H1 (cell line): Measurements from ENCODE around the gene ZNF805. TPM values are rescaled to one million over a fixed set of nuclear protein-coding genes. Genes with fewer than 3 reads are reported as not detected.

ENCODE experiments used
- ASH2L ChIP-seq: fragments of 200-600, 300-600 bp; sonication (generic); IDR thresholded peaks from one replicate; pipeline ENCODE4 v1.7.1; 2017; ENCODE audit warnings: low read length
- ATF2 ChIP-seq: IDR thresholded peaks from 2 replicates; pipeline ENCODE4 v1.6.1; 2012; ENCODE audit warnings: low read length, inconsistent platforms
- ATF3 ChIP-seq: IDR thresholded peaks from 2 replicates; pipeline ENCODE4 v1.6.1; 2011; ENCODE audit warnings: low read depth, mild to moderate bottlenecking, low read length; ENCODE audit not compliant: insufficient read depth
- CBX8 ChIP-seq: fragments of 300-800, 300-1000 bp; sonication (generic); IDR thresholded peaks from 2 replicates; pipeline ENCODE4 v1.7.1; 2016; ENCODE audit warnings: low read depth, low read length, borderline replicate concordance
- CHD1 ChIP-seq: IDR thresholded peaks from 2 replicates; pipeline ENCODE4 v1.6.1; 2012; ENCODE audit warnings: low read depth, low read length, improper control_type of control experiment
- CTBP2 ChIP-seq: IDR thresholded peaks from 2 replicates; pipeline ENCODE4 v1.7.0; 2011; ENCODE audit warnings: borderline replicate concordance, mild to moderate bottlenecking, moderate library complexity, mixed read lengths, low read length; ENCODE audit not compliant: insufficient read depth, insufficient read length
- EGR1 ChIP-seq: IDR thresholded peaks from 2 replicates; pipeline ENCODE4 v1.6.1; 2011; ENCODE audit warnings: low read depth, low read length, borderline replicate concordance
- JUND ChIP-seq: IDR thresholded peaks from 2 replicates; pipeline ENCODE4 v1.6.1; 2011; ENCODE audit warnings: mild to moderate bottlenecking, improper control_type of control experiment, low read length
- KDM5A ChIP-seq: fragments of 200-600 bp; IDR thresholded peaks from 2 replicates; pipeline ENCODE4 v1.7.1; 2012; ENCODE audit warnings: mild to moderate bottlenecking, low read length, inconsistent platforms, mixed read lengths
- NANOG ChIP-seq: IDR thresholded peaks from 2 replicates; pipeline ENCODE4 v1.6.1; 2011; ENCODE audit warnings: low read length, low read depth, mild to moderate bottlenecking, inconsistent platforms; ENCODE audit not compliant: insufficient read depth, poor library complexity, severe bottlenecking
- PHF8 ChIP-seq: fragments of 200-600 bp; sonication (generic); conservative IDR thresholded peaks from 2 replicates; pipeline ENCODE4 v1.7.1; 2012; ENCODE audit warnings: low read depth, mild to moderate bottlenecking, inconsistent platforms, low read length, moderate library complexity
- POLR2A ChIP-seq, 2 experiments: IDR thresholded peaks; 1 replicate in 1 of 2; 2 replicates in 1 of 2; pipeline ENCODE4 v1.6.1; 2011; ENCODE audit warnings: low read depth in 2 of 2, low read length in 2 of 2, mild to moderate bottlenecking in 2 of 2; ENCODE audit errors: control extremely low read depth in 1 of 2
- RFX5 ChIP-seq: IDR thresholded peaks from 2 replicates; pipeline ENCODE4 v1.6.1; 2011; ENCODE audit warnings: low read depth, low read length, improper control_type of control experiment, borderline replicate concordance
- RNF2 ChIP-seq: fragments of 200-900, 300-1000 bp; sonication (generic); IDR thresholded peaks from 2 replicates; pipeline ENCODE4 v1.7.1; 2016; ENCODE audit warnings: borderline replicate concordance, low read depth, mild to moderate bottlenecking, antibody characterized with exemption, low read length; ENCODE audit not compliant: poor library complexity, severe bottlenecking; ENCODE audit errors: missing control alignments
- RXRA ChIP-seq: IDR thresholded peaks from 2 replicates; pipeline ENCODE4 v1.6.1; 2011; ENCODE audit warnings: low read depth, mild to moderate bottlenecking, low read length, moderate library complexity; ENCODE audit not compliant: insufficient read depth
- SP1 ChIP-seq: IDR thresholded peaks from 2 replicates; pipeline ENCODE4 v1.6.1; 2011; ENCODE audit warnings: low read depth, low read length
- SUZ12 ChIP-seq: fragments of 200-600 bp; sonication (generic); IDR thresholded peaks from 2 replicates; pipeline ENCODE4 v1.6.1; 2012; ENCODE audit warnings: mild to moderate bottlenecking, inconsistent platforms, low read length, moderate library complexity, mixed read lengths
- TAF1 ChIP-seq: IDR thresholded peaks from 2 replicates; pipeline ENCODE4 v1.6.1; 2011; ENCODE audit warnings: mild to moderate bottlenecking, low read depth, low read length
- TEAD4 ChIP-seq: IDR thresholded peaks from 2 replicates; pipeline ENCODE4 v1.6.1; 2012; ENCODE audit warnings: low read depth, low read length, inconsistent platforms, mixed read lengths
- polyA plus RNA-seq, 7 experiments: library from polyadenylated mRNA; depleted of rRNA in 3 of 7; stranded (reverse) in 5 of 7; unstranded in 2 of 7; fragments of >200 nt in 5 of 7; fragments of 200-250 nt in 2 of 7; gene quantifications; 1 replicate in 5 of 7; 2 replicates in 1 of 7; 4 replicates in 1 of 7; pipeline versions ENCODE4 v1.2.1 to v1.2.3, GENCODE V29; 2011 to 2013; ENCODE audit warnings: missing spikeins in 2 of 7, mixed read lengths in 2 of 7
- total RNA-seq: library from RNA; stranded (reverse); fragmentation: NEBNext Ultra II Directional; extraction: Animal tissue kit (Norgen Biotek cat#: 25700); gene quantifications from 2 replicates; pipeline ENCODE4 v1.2.1, GENCODE V29; 2021
- TF ChIP-seq, protein P1 (sequence below): IDR thresholded peaks from 2 replicates; pipeline ENCODE4 v1.6.1; 2011; ENCODE audit warnings: low read length, improper control_type of control experiment

The ZNF805 gene
- total and polyA plus RNA-seq, 2 of the 8 experiments (the other 6 are each of a cell fraction or from before 2014, with no cell fraction given): 2.3 to 14.8 TPM

GRCh38 chr19:57280165-57280961 lies 39.9 kb downstream of the ZNF805 start, which contains the start of gene ZNF460 (continued):
- peak; percentile 82 for TF ChIP-seq ASH2L
- TF ChIP-seq CHD1: peak; percentile 15; the same call in 1 of the 2 replicates
- no peak; the same call in 1 of the 2 replicates for TF ChIP-seq KDM5A
- peak; percentile 93 for TF ChIP-seq JUND
- no peak for TF ChIP-seq RNF2
- TF ChIP-seq ATF3: peak; percentile 74
- no peak for TF ChIP-seq SUZ12
- no peak for TF ChIP-seq NANOG
- TF ChIP-seq TEAD4: no peak
- no peak for TF ChIP-seq CBX8
- TF ChIP-seq CTBP2: no peak
- peak; percentile 73 for TF ChIP-seq TAF1
- no peak for TF ChIP-seq RXRA
- peak; percentile 83 for TF ChIP-seq PHF8
- TF ChIP-seq EGR1: no peak
- TF ChIP-seq RFX5: peak; percentile 33; the same call in 1 of the 2 replicates
- peak; percentile 66 for TF ChIP-seq SP1
- TF ChIP-seq, protein P1, sequence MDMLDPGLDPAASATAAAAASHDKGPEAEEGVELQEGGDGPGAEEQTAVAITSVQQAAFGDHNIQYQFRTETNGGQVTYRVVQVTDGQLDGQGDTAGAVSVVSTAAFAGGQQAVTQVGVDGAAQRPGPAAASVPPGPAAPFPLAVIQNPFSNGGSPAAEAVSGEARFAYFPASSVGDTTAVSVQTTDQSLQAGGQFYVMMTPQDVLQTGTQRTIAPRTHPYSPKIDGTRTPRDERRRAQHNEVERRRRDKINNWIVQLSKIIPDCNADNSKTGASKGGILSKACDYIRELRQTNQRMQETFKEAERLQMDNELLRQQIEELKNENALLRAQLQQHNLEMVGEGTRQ: no peak
- peak; percentile 39 to 93 for TF ChIP-seq POLR2A (IDR thresholded peaks at IDR 0.05; ENCODE audit: control extremely low read depth in 1 of 2, low read depth in 2 of 2, low read length in 2 of 2)
- no peak; the same call in 1 of the 2 replicates for TF ChIP-seq ATF2
